Neuronal stem cell (in vitro differentiated cells): ENCODE results near the gene CHST11.

Experiments used
- DNase-seq: peaks from one replicate; pipeline ENCODE4 v3.0.0-alpha.2; 2013; ENCODE audit warnings: low spot score
- H2AFZ ChIP-seq: one replicate; pipeline ENCODE4 v1.6.1; 2013; ENCODE audit warnings: mild to moderate bottlenecking, low read length, inconsistent platforms
- H2AK5ac ChIP-seq: 2 replicates; pipeline ENCODE4 v1.6.1; 2013; ENCODE audit warnings: low read depth, mild to moderate bottlenecking, inconsistent platforms, low read length, moderate library complexity, mixed read lengths
- H2BK120ac ChIP-seq: 2 replicates; pipeline ENCODE4 v1.6.1; 2013; ENCODE audit warnings: low read depth, mild to moderate bottlenecking, inconsistent platforms, low read length, moderate library complexity, mixed read lengths
- H2BK12ac ChIP-seq: one replicate; pipeline ENCODE4 v1.6.1; 2013; ENCODE audit warnings: low read length, inconsistent platforms
- H2BK15ac ChIP-seq: 2 replicates; pipeline ENCODE4 v1.6.1; 2013; ENCODE audit warnings: mild to moderate bottlenecking, low read length, inconsistent platforms, mixed read lengths
- H2BK5ac ChIP-seq: one replicate; pipeline ENCODE4 v1.6.1; 2013; ENCODE audit warnings: inconsistent platforms, mild to moderate bottlenecking, low read length, moderate library complexity
- H3K14ac ChIP-seq: one replicate; pipeline ENCODE4 v1.6.1; 2013; ENCODE audit warnings: low read length, inconsistent platforms
- H3K18ac ChIP-seq: 2 replicates; pipeline ENCODE4 v1.6.1; 2013; ENCODE audit warnings: low read length, inconsistent platforms
- H3K23ac ChIP-seq: 2 replicates; pipeline ENCODE4 v1.6.1; 2013; ENCODE audit warnings: low read depth, mild to moderate bottlenecking, mixed read lengths, low read length, inconsistent platforms; ENCODE audit not compliant: poor library complexity
- H3K27ac ChIP-seq: replicated peaks from 3 replicates; pipeline ENCODE4 v1.5.1; 2013; ENCODE audit warnings: low read length, inconsistent platforms
- H3K27me3 ChIP-seq, 3 experiments: 2 replicates each; pipeline ENCODE4 v1.6.1; 2013; ENCODE audit warnings: low read length in 3 of 3, mild to moderate bottlenecking in 2 of 3, inconsistent platforms in 1 of 3, low read depth in 1 of 3, mixed read lengths in 1 of 3, moderate library complexity in 1 of 3; ENCODE audit not compliant: control insufficient read depth in 3 of 3, insufficient read depth in 3 of 3
- H3K36me3 ChIP-seq, 2 donors: replicated peaks in 1 of 2; 2 replicates each; pipeline ENCODE4 v1.6.1; 2013; ENCODE audit warnings: low read length in 2 of 2; ENCODE audit not compliant: control insufficient read depth in 2 of 2, insufficient read depth in 2 of 2
- H3K4ac ChIP-seq: 2 replicates; pipeline ENCODE4 v1.6.1; 2013; ENCODE audit warnings: inconsistent platforms, mild to moderate bottlenecking, low read length, moderate library complexity
- H3K4me1 ChIP-seq, 2 donors: 1 replicate in 1 of 2; 2 replicates in 1 of 2; pipeline ENCODE4 v1.6.1; 2013; ENCODE audit warnings: low read length in 2 of 2, low read depth in 1 of 2; ENCODE audit not compliant: control insufficient read depth in 2 of 2, insufficient read depth in 1 of 2
- H3K4me2 ChIP-seq: one replicate; pipeline ENCODE4 v1.6.1; 2013; ENCODE audit warnings: mild to moderate bottlenecking, low read length, inconsistent platforms; ENCODE audit not compliant: insufficient read depth, poor library complexity, severe bottlenecking
- H3K4me3 ChIP-seq, 2 donors: 2 replicates each; pipeline ENCODE4 v1.5.1; 2013; ENCODE audit warnings: low read length in 2 of 2, mild to moderate bottlenecking in 2 of 2, inconsistent platforms in 1 of 2, moderate library complexity in 1 of 2
- H3K79me1 ChIP-seq: one replicate; pipeline ENCODE4 v1.6.1; 2013; ENCODE audit warnings: low read depth, mild to moderate bottlenecking, inconsistent platforms, low read length, moderate library complexity
- H3K9ac ChIP-seq: one replicate; pipeline ENCODE4 v1.6.1; 2013; ENCODE audit warnings: mild to moderate bottlenecking, low read depth, low read length, inconsistent platforms; ENCODE audit not compliant: poor library complexity
- H3K9me3 ChIP-seq, 2 donors: replicated peaks in 1 of 2; 2 replicates each; pipeline versions ENCODE3 to v1.6.1; 2013; ENCODE audit warnings: low read length in 2 of 2, mild to moderate bottlenecking in 2 of 2, inconsistent platforms in 1 of 2, low read depth in 1 of 2, mixed read lengths in 1 of 2, moderate library complexity in 1 of 2; ENCODE audit not compliant: control insufficient read depth in 2 of 2, insufficient read depth in 1 of 2
- H4K8ac ChIP-seq: one replicate; pipeline ENCODE4 v1.6.1; 2013; ENCODE audit warnings: low read depth, mild to moderate bottlenecking, inconsistent platforms, low read length, moderate library complexity
- H4K91ac ChIP-seq: one replicate; pipeline ENCODE4 v1.6.1; 2013; ENCODE audit warnings: low read length, low read depth, mild to moderate bottlenecking, inconsistent platforms; ENCODE audit not compliant: poor library complexity
- WGBS, 2 donors: extraction: QIAGEN DNeasy Blood & Tissue Kit; methylation state at CpG; one replicate each; pipeline ENCODE4 v1.1.7; 2013; ENCODE audit warnings: missing lambda C conversion rate in 2 of 2, mixed read lengths in 1 of 2; ENCODE audit not compliant: insufficient read length in 2 of 2, insufficient replicate concordance in 1 of 2; ENCODE audit errors: extremely low coverage in 2 of 2; 5-methylcytosine and 5-hydroxymethylcytosine counted together

CHST11 gene

DNA sequence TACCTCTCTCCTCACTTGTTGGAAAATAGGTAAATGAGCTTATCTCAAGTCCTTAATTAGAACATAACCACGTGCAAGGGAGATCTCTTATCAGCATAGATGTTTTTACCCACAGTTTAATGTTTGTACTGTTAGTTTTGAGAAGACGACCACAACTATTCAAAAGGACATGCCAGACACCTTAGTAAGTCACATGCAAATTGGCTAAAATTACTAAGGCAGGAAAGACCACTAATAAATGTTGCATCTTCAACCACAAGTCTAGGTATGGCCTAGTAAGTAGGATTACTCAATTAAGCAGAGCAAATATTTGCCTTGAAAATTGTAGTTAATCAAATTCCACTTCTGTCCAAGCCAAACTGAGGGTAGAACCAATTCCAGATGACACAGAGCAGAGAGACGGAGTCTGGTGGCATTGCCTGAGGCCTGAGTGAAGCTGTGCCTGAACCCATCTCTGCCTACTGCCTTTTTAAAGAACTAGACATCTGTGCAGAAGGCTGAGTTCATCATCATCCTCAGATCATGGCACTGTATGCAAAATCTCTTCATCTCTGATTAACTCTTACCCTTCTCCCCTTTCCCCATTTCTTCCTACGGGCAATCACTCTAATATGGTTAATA is 29.7 kb upstream of the CHST11 start:
- H3K27me3 ChIP-seq = peaks cover 0 to 20% (median 0%) of the 10 kb centered on the region in 3 experiments
- no peak overlapping the region for H2BK15ac ChIP-seq
- H2BK120ac ChIP-seq = no peak overlapping the region
- H3K4ac ChIP-seq = no peak overlapping the region
- peaks cover 0 to 2% of the 10 kb centered on the region in 2 donors for H3K9me3 ChIP-seq
- no peak overlapping the region for H4K8ac ChIP-seq
- H3K23ac ChIP-seq = no peak overlapping the region
- no peak overlapping the region for H3K4me3 ChIP-seq
- H2BK12ac ChIP-seq = no peak overlapping the region
- H3K4me2 ChIP-seq = no peak overlapping the region
- H4K91ac ChIP-seq = no peak overlapping the region
- no peaks in the 10 kb centered on the region for H3K36me3 ChIP-seq
- DNase-seq = no peak
- no peaks in the 10 kb centered on the region for H3K79me1 ChIP-seq
- no peak overlapping the region for H2BK5ac ChIP-seq
- H3K18ac ChIP-seq = no peak overlapping the region
- no peak overlapping the region for H3K27ac ChIP-seq
- no peaks in the 10 kb centered on the region for H3K4me1 ChIP-seq
- H3K9ac ChIP-seq = no peak overlapping the region
- no peak overlapping the region for H3K14ac ChIP-seq
- WGBS, 2 donors = no CpG with 5 or more reads among the region's 4 CpGs
- H2AFZ ChIP-seq = no peak overlapping the region
- H2AK5ac ChIP-seq = no peak overlapping the region

DNA sequence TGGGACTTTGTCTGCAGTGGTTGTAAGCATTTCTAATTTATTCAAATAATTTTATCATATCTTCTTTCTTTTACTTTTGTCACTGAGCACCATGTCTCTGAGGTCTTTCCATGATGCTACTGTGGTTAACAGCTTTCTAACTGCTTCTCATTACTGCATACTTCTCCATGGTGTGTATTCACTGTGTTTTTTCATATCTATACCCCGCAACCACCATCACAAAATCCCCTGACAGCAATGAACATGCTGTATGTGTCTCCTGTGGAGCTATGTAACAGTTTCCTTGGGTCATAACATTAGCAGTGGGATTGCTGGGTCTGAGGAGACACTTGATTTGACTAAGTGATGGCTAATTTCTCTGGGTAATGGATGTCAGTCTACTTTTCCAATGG is 29.2 kb upstream of the CHST11 start:
- no peak overlapping the region for H4K8ac ChIP-seq
- no peak overlapping the region for H3K14ac ChIP-seq
- no peak overlapping the region for H3K23ac ChIP-seq
- no peak overlapping the region for H2BK5ac ChIP-seq
- no peak overlapping the region for H3K18ac ChIP-seq
- WGBS, 2 donors = no CpG with 5 or more reads among the region's 1 CpG
- no peak overlapping the region for H3K27ac ChIP-seq
- H4K91ac ChIP-seq = no peak overlapping the region
- no peaks in the 10 kb centered on the region for H3K36me3 ChIP-seq
- no peak overlapping the region for H3K9ac ChIP-seq
- no peak overlapping the region for H3K4ac ChIP-seq
- H3K4me3 ChIP-seq = no peak overlapping the region
- no peak overlapping the region for H2AFZ ChIP-seq
- DNase-seq = no peak
- H2BK15ac ChIP-seq = no peak overlapping the region
- H3K27me3 ChIP-seq = peaks cover 0 to 24% (median 0%) of the 10 kb centered on the region in 3 experiments
- H3K9me3 ChIP-seq = peaks cover 0 to 2% of the 10 kb centered on the region in 2 donors
- H2BK120ac ChIP-seq = no peak overlapping the region
- no peak overlapping the region for H3K4me2 ChIP-seq
- no peaks in the 10 kb centered on the region for H3K79me1 ChIP-seq
- H2BK12ac ChIP-seq = no peak overlapping the region
- H3K4me1 ChIP-seq = no peaks in the 10 kb centered on the region
- H2AK5ac ChIP-seq = no peak overlapping the region

DNA sequence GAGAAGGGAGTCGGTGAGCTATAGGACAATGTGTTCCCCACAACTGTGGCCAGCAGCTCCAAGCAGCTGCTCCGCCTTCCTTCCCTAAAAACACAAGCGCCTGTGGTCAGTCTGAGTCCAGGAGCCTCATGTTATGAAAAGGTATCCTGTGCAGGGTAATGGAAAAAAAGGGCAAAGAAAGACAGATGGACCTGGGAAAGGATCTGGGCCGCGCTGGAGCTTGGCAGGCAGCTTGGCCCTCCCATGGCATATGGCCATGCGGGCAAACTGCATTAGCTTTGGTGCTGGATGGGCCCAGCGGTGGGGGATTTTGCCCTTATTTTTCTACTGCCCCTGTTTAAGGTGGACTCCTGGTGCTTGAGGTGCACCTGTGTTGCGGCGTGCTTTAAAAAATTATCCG is 23.7 kb upstream of the CHST11 start:
- Histone ChIP-seq H3K23ac (no peak overlapping the region), H3K4me2 (no peak overlapping the region), H3K4me3 (no peak overlapping the region), H2AK5ac (no peak overlapping the region), H3K14ac (no peak overlapping the region), H3K9ac (no peak overlapping the region), H2BK5ac (no peak overlapping the region), H3K79me1 (no peaks in the 10 kb centered on the region), H3K9me3 (peaks cover 0 to 2% of the 10 kb centered on the region in 2 donors), H3K18ac (no peak overlapping the region), H3K27me3 (peaks cover 0 to 12% (median 0%) of the 10 kb centered on the region in 3 experiments), H3K4ac (no peak overlapping the region), H2BK12ac (no peak overlapping the region), H3K27ac (no peak overlapping the region), H4K91ac (no peak overlapping the region), H3K4me1 (no peaks in the 10 kb centered on the region), H2BK15ac (no peak overlapping the region), H3K36me3 (no peaks in the 10 kb centered on the region), H4K8ac (no peak overlapping the region), H2BK120ac (no peak overlapping the region), H2AFZ (no peak overlapping the region)
- DNase-seq = no peak
- no CpG with 5 or more reads among the region's 10 CpGs for WGBS, 2 donors

DNA sequence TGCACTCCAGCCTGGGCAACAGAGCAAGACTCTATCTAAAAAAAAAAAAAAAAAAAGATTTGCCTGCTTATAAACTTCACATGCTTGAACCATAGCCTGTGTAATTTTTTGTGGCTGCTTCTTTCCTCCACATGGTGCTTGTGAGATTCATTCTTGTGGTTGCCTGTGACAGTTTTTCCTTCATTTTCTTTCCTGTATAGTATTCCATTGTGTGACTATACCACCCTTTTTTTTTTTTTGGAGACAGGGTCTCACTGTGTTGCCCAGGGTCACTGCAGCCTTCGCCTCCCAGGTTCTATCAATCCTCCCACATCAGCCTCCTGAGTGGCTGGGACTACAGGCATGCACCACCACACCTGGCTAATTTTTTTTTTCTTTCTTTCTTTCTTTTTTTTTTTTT is 22.6 kb upstream of the CHST11 start:
- Histone ChIP-seq H3K4me1 (peaks cover 0 to 5% of the 10 kb centered on the region in 2 donors), H3K14ac (no peak overlapping the region), H2BK12ac (no peak overlapping the region), H3K23ac (no peak overlapping the region), H3K27me3 (peaks cover 0 to 12% (median 0%) of the 10 kb centered on the region in 3 experiments), H2AFZ (no peak overlapping the region), H2BK15ac (no peak overlapping the region), H3K18ac (no peak overlapping the region), H2BK120ac (no peak overlapping the region), H3K9me3 (no peaks in the 10 kb centered on the region), H3K4me3 (no peak overlapping the region), H3K79me1 (no peaks in the 10 kb centered on the region), H4K91ac (no peak overlapping the region), H3K27ac (no peak overlapping the region), H3K9ac (no peak overlapping the region), H2BK5ac (no peak overlapping the region), H2AK5ac (no peak overlapping the region), H3K4me2 (no peak overlapping the region), H4K8ac (no peak overlapping the region), H3K4ac (no peak overlapping the region), H3K36me3 (no peaks in the 10 kb centered on the region)
- WGBS, 2 donors = no CpG with 5 or more reads among the region's 1 CpG
- DNase-seq = no peak
